H9 (cell line): Measurements from ENCODE around the gene DYNC1H1. TPM values are rescaled to one million over a fixed set of nuclear protein-coding genes. Genes with fewer than 3 reads are reported as not detected.

Source experiments
- DNase-seq: peaks from one replicate; pipeline ENCODE4 v3.0.0-alpha.2; 2017
- H2AFZ ChIP-seq: one replicate; pipeline ENCODE4 v1.6.1; 2013; ENCODE audit warnings: mild to moderate bottlenecking, low read length, control low read depth, moderate library complexity
- H2AK5ac ChIP-seq: 2 replicates; pipeline ENCODE4 v1.6.1; 2013; ENCODE audit warnings: low read length, control low read depth, mixed read lengths; ENCODE audit not compliant: insufficient read length
- H2BK120ac ChIP-seq: one replicate; pipeline ENCODE4 v1.6.1; 2013; ENCODE audit warnings: low read depth, mild to moderate bottlenecking, low read length, control low read depth, inconsistent platforms; ENCODE audit not compliant: poor library complexity, severe bottlenecking
- H2BK12ac ChIP-seq: 2 replicates; pipeline ENCODE4 v1.6.1; 2013; ENCODE audit warnings: low read length, control low read depth, mixed read lengths, low read depth; ENCODE audit not compliant: insufficient read length
- H2BK15ac ChIP-seq: 2 replicates; pipeline ENCODE4 v1.6.1; 2013; ENCODE audit warnings: low read depth, low read length, control low read depth
- H2BK20ac ChIP-seq: one replicate; pipeline ENCODE4 v1.6.1; 2013; ENCODE audit warnings: low read depth, mild to moderate bottlenecking, low read length, control low read depth, inconsistent platforms; ENCODE audit not compliant: poor library complexity, severe bottlenecking
- H2BK5ac ChIP-seq: 2 replicates; pipeline ENCODE4 v1.6.1; 2013; ENCODE audit warnings: low read length, control low read depth, mixed read lengths; ENCODE audit not compliant: insufficient read length
- H3K14ac ChIP-seq: 2 replicates; pipeline ENCODE4 v1.6.1; 2013; ENCODE audit warnings: low read length, control low read depth; ENCODE audit not compliant: insufficient read depth
- H3K18ac ChIP-seq: 2 replicates; pipeline ENCODE4 v1.6.1; 2013; ENCODE audit warnings: low read depth, mild to moderate bottlenecking, mixed read lengths, low read length, control low read depth; ENCODE audit not compliant: insufficient read length
- H3K23ac ChIP-seq: 2 replicates; pipeline ENCODE4 v1.6.1; 2013; ENCODE audit warnings: low read length, control low read depth, mixed read lengths, low read depth; ENCODE audit not compliant: insufficient read length
- H3K23me2 ChIP-seq: 2 replicates; pipeline ENCODE4 v1.6.1; 2013; ENCODE audit warnings: low read depth, mild to moderate bottlenecking, mixed read lengths, low read length, control low read depth; ENCODE audit not compliant: insufficient read length, poor library complexity, severe bottlenecking
- H3K27ac ChIP-seq: 2 replicates; pipeline ENCODE4 v1.5.1; 2013; ENCODE audit warnings: low read length, control low read depth, mixed read lengths, low read depth; ENCODE audit not compliant: insufficient read length
- H3K27me3 ChIP-seq: 2 replicates; pipeline ENCODE4 v1.6.1; 2013; ENCODE audit warnings: low read length, control low read depth, inconsistent platforms; ENCODE audit not compliant: insufficient read depth
- H3K4ac ChIP-seq: 2 replicates; pipeline ENCODE4 v1.6.1; 2013; ENCODE audit warnings: low read depth, mild to moderate bottlenecking, control low read depth, inconsistent platforms, low read length, moderate library complexity
- H3K4me1 ChIP-seq: 2 replicates; pipeline ENCODE4 v1.6.1; 2013; ENCODE audit warnings: low read length, control low read depth, inconsistent platforms; ENCODE audit not compliant: insufficient read depth
- H3K4me2 ChIP-seq: 2 replicates; pipeline ENCODE4 v1.6.1; 2013; ENCODE audit warnings: low read length, control low read depth, mixed read lengths; ENCODE audit not compliant: insufficient read length, insufficient read depth
- H3K56ac ChIP-seq: 2 replicates; pipeline ENCODE4 v1.6.1; 2013; ENCODE audit warnings: low read depth, mild to moderate bottlenecking, mixed read lengths, low read length, control low read depth; ENCODE audit not compliant: insufficient read length
- H3K79me1 ChIP-seq: 2 replicates; pipeline ENCODE4 v1.6.1; 2013; ENCODE audit warnings: low read depth, mild to moderate bottlenecking, moderate library complexity, low read length, control low read depth, inconsistent platforms; ENCODE audit not compliant: insufficient read depth, poor library complexity, severe bottlenecking
- H3K79me2 ChIP-seq: 2 replicates; pipeline ENCODE4 v1.6.1; 2013; ENCODE audit warnings: low read length, control low read depth, inconsistent platforms; ENCODE audit not compliant: insufficient read depth
- H3K9ac ChIP-seq: 2 replicates; pipeline ENCODE4 v1.6.1; 2013; ENCODE audit warnings: low read length, control low read depth, mixed read lengths; ENCODE audit not compliant: insufficient read length; ENCODE audit errors: extremely low read depth
- H3K9me3 ChIP-seq: one replicate; pipeline ENCODE4 v1.6.1; 2013; ENCODE audit warnings: low read depth, low read length, inconsistent platforms; ENCODE audit not compliant: control insufficient read depth
- H3T11ph ChIP-seq: one replicate; pipeline ENCODE4 v1.6.1; 2013; ENCODE audit warnings: mild to moderate bottlenecking, low read length, control low read depth, inconsistent platforms
- H4K20me1 ChIP-seq: one replicate; pipeline ENCODE4 v1.6.1; 2013; ENCODE audit not compliant: control insufficient read depth, insufficient read length, insufficient read depth
- H4K5ac ChIP-seq: 2 replicates; pipeline ENCODE4 v1.6.1; 2013; ENCODE audit warnings: low read depth, mild to moderate bottlenecking, mixed read lengths, low read length, control low read depth; ENCODE audit not compliant: insufficient read length
- H4K8ac ChIP-seq: replicated peaks from 2 replicates; pipeline ENCODE4 v1.6.1; 2013; ENCODE audit warnings: low read length, control low read depth, mixed read lengths, low read depth; ENCODE audit not compliant: insufficient read length
- H4K91ac ChIP-seq: 2 replicates; pipeline ENCODE4 v1.6.1; 2013; ENCODE audit warnings: low read depth, mild to moderate bottlenecking, moderate library complexity, mixed read lengths, low read length, control low read depth; ENCODE audit not compliant: insufficient read length
- H3K27ac Mint-ChIP-seq, 3 experiments: 2 replicates in 2 of 3; 3 replicates in 1 of 3; pipeline ENCODE4 v1.8.0; 2020 to 2021; ENCODE audit warnings: mixed read lengths in 3 of 3, mild to moderate bottlenecking in 1 of 3, moderate library complexity in 1 of 3
- H3K27me3 Mint-ChIP-seq: 2 replicates; pipeline ENCODE4 v1.8.0; 2021; ENCODE audit warnings: low read depth, mild to moderate bottlenecking, moderate library complexity, mixed read lengths
- H3K36me3 Mint-ChIP-seq, 3 experiments: 2 replicates in 2 of 3; 3 replicates in 1 of 3; pipeline ENCODE4 v1.8.0; 2020 to 2021; ENCODE audit warnings: low read depth in 3 of 3, mixed read lengths in 3 of 3; ENCODE audit not compliant: insufficient read depth in 1 of 3
- H3K4me1 Mint-ChIP-seq, 2 experiments: 2 replicates each; pipeline ENCODE4 v1.8.0; 2020; ENCODE audit warnings: mixed read lengths in 2 of 2
- H3K4me3 Mint-ChIP-seq, 2 experiments: 2 replicates in 1 of 2; 3 replicates in 1 of 2; pipeline ENCODE4 v1.8.0; 2020 to 2021; ENCODE audit warnings: mild to moderate bottlenecking in 2 of 2, mixed read lengths in 2 of 2, moderate library complexity in 1 of 2
- H3K9me3 Mint-ChIP-seq, 2 experiments: 2 replicates in 1 of 2; 3 replicates in 1 of 2; pipeline ENCODE4 v1.8.0; 2020; ENCODE audit warnings: mild to moderate bottlenecking in 2 of 2, mixed read lengths in 2 of 2, moderate library complexity in 1 of 2
- WGBS: extraction: QIAGEN DNeasy Blood & Tissue Kit; methylation state at CpG from one replicate; pipeline ENCODE4 v1.1.7; 2013; ENCODE audit warnings: missing lambda C conversion rate, low lambda C conversion rate, mixed read lengths; ENCODE audit not compliant: insufficient read length; ENCODE audit errors: extremely low coverage; 5-methylcytosine and 5-hydroxymethylcytosine counted together
- total RNA-seq: library from RNA; stranded (reverse); gene quantifications from 2 replicates; pipeline ENCODE4 v1.2.1, GENCODE V29; 2021
- TF ChIP-seq, protein P1 (sequence below): fragments of 200-600 bp; sonication (generic); conservative IDR thresholded peaks from 3 replicates; pipeline ENCODE4 v1.8.0; 2021; ENCODE audit warnings: antibody characterized with exemption, mild to moderate bottlenecking

Gene DYNC1H1
- total RNA-seq, 1 experiment from 2014 or later = 359 TPM

DNA sequence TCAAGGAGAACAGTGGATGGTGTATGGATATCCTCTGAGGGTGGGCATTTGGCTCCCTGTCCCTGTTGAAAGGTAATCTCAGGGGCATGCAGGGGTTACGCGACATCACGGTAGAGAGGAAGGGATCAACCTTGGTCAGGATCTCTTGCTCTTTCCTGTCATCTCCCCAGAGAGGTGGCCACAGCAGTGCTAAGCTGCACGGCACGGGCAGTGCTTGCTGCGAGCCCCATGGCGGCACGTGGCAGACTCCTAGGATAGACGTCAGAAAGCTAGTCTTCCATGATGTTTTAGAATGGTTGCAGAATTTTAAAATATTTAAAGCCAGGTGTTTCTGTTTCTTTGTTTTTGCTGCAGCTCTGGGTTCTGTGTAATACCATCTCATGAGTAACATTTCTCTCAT is 41.0 kb downstream of the DYNC1H1 start:
- WGBS = no CpG with 5 or more reads among the region's 9 CpGs
- H4K91ac ChIP-seq = no peak overlapping the region
- no peak for DNase-seq

More for the DNA sequence above, 41.0 kb downstream of the DYNC1H1 start:
- Mint-ChIP-seq H3K9me3 (no peaks in the 10 kb centered on the region), H3K36me3 (peaks cover 75 to 94% (median 94%) of the 10 kb centered on the region in 3 experiments; a peak in 6 of 7 replicates), H3K4me3 (no peak overlapping the region), H3K27me3 (no peaks in the 10 kb centered on the region), H3K4me1 (no peaks in the 10 kb centered on the region), H3K27ac (no peak overlapping the region)
- Histone ChIP-seq H3K27me3 (no peaks in the 10 kb centered on the region; the same call in 1 of the 2 replicates), H3K27ac (no peak overlapping the region), H3K79me2 (no peaks in the 10 kb centered on the region), H2BK5ac (no peak overlapping the region), H3T11ph (no peak overlapping the region), H3K9ac (no peak overlapping the region), H3K23ac (no peak overlapping the region), H3K18ac (no peak overlapping the region), H2BK12ac (no peak overlapping the region), H4K20me1 (no peaks in the 10 kb centered on the region), H3K14ac (no peak overlapping the region), H3K4me2 (no peak overlapping the region), H3K56ac (no peak overlapping the region), H2AK5ac (no peak overlapping the region), H3K23me2 (no peaks in the 10 kb centered on the region), H2BK15ac (no peak overlapping the region), H2BK120ac (no peak overlapping the region), H3K9me3 (no peaks in the 10 kb centered on the region), H4K5ac (no peak overlapping the region), H3K79me1 (no peaks in the 10 kb centered on the region), H3K4ac (no peak overlapping the region), H3K4me1 (no peaks in the 10 kb centered on the region), H4K8ac (no peak overlapping the region), H2AFZ (no peak overlapping the region), H2BK20ac (no peak overlapping the region)
- TF ChIP-seq, protein P1, sequence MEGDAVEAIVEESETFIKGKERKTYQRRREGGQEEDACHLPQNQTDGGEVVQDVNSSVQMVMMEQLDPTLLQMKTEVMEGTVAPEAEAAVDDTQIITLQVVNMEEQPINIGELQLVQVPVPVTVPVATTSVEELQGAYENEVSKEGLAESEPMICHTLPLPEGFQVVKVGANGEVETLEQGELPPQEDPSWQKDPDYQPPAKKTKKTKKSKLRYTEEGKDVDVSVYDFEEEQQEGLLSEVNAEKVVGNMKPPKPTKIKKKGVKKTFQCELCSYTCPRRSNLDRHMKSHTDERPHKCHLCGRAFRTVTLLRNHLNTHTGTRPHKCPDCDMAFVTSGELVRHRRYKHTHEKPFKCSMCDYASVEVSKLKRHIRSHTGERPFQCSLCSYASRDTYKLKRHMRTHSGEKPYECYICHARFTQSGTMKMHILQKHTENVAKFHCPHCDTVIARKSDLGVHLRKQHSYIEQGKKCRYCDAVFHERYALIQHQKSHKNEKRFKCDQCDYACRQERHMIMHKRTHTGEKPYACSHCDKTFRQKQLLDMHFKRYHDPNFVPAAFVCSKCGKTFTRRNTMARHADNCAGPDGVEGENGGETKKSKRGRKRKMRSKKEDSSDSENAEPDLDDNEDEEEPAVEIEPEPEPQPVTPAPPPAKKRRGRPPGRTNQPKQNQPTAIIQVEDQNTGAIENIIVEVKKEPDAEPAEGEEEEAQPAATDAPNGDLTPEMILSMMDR = no peak
